Esophagus muscularis mucosa (tissue), 4 donors: ENCODE data around the gene ATP4A. TPM values are rescaled to one million over a fixed set of nuclear protein-coding genes. Genes with fewer than 3 reads are reported as not detected.
A peak's percentile ranks its signal among the peaks of the same experiment; 100 is the strongest.

ENCODE experiments used
- DNase-seq: peaks from one replicate; pipeline ENCODE4 v3.0.0-alpha.2; 2017; ENCODE audit errors: extremely low spot score
- H3K27ac ChIP-seq, 4 donors: fragments of 200-600 bp; sonication (generic); replicated peaks in 1 of 4; 1 replicate in 3 of 4; 2 replicates in 1 of 4; pipeline ENCODE4 v1.5.1; 2016 to 2019; ENCODE audit warnings: mild to moderate bottlenecking in 1 of 4
- H3K27me3 ChIP-seq, 4 donors: fragments of 200-600 bp; sonication (generic); one replicate each; pipeline versions ENCODE4 v1.5.1 to v1.6.0; 2016 to 2019
- H3K36me3 ChIP-seq, 4 donors: fragments of 200-600 bp; sonication (generic); one replicate each; pipeline ENCODE4 v1.5.1; 2016 to 2019
- H3K4me1 ChIP-seq, 4 donors: fragments of 200-600 bp; sonication (generic); one replicate each; pipeline ENCODE4 v1.5.1; 2016 to 2019
- H3K4me3 ChIP-seq, 4 donors: fragments of 200-600 bp; sonication (generic); 1 replicate in 2 of 4; 2 replicates in 2 of 4; pipeline ENCODE4 v1.5.1; 2016 to 2019; ENCODE audit warnings: mild to moderate bottlenecking in 4 of 4, moderate library complexity in 1 of 4
- H3K9me3 ChIP-seq, 4 donors: fragments of 200-600 bp; sonication (generic); 1 replicate in 3 of 4; 2 replicates in 1 of 4; pipeline ENCODE4 v1.5.1; 2016 to 2019
- CTCF ChIP-seq, 3 experiments: fragments of 200-600 bp in 2 of 3; fragments of 450-650 bp in 1 of 3; sonication (generic) in 2 of 3; IDR thresholded peaks; one replicate each; pipeline ENCODE4 v1.5.1; 2017 to 2019; ENCODE audit warnings: antibody characterized with exemption in 3 of 3, mild to moderate bottlenecking in 2 of 3, moderate library complexity in 1 of 3
- EP300 ChIP-seq: sonication (generic); formaldehyde crosslinking; IDR thresholded peaks from one replicate; pipeline ENCODE4 v1.6.1; 2017; ENCODE audit warnings: antibody characterized with exemption
- POLR2A ChIP-seq: fragments of 450-650 bp; IDR thresholded peaks from one replicate; pipeline ENCODE4 v1.6.1; 2017; ENCODE audit warnings: antibody characterized with exemption, moderate library complexity, mild to moderate bottlenecking, low read depth
- POLR2AphosphoS5 ChIP-seq, 2 donors: sonication (generic); formaldehyde crosslinking; IDR thresholded peaks; one replicate each; pipeline ENCODE4 v1.6.1; 2017; ENCODE audit warnings: antibody characterized with exemption in 2 of 2
- WGBS: methylation state at CpG from one replicate; pipeline ENCODE4 v1.1.5; 2018; 5-methylcytosine and 5-hydroxymethylcytosine counted together
- intact Hi-C: fragments of 100-400 bp; cut with DNase I; formaldehyde crosslinking; loops from one replicate; pipeline ENCODE4 v1.15.1; 2023
- total RNA-seq, 4 donors: library from RNA; depleted of rRNA; stranded (reverse); fragments of >200 nt; gene quantifications; one replicate each; pipeline versions ENCODE4 v1.1.0 to v1.2.1, GENCODE V29; 2016

Gene ATP4A
- total RNA-seq, 4 donors from 2014 or later: not detected

- peaks cover 4 to 60% (median 18%) of the 10 kb centered on the region in 4 donors for H3K27me3 ChIP-seq
- H3K9me3 ChIP-seq: no peaks in the 10 kb centered on the region
- no peaks in the 10 kb centered on the region for H3K36me3 ChIP-seq
- 85% methylated on average over 8 of the region's 16 CpGs for WGBS
- H3K4me1 ChIP-seq: peaks cover 7 to 15% (median 15%) of the 10 kb centered on the region in 4 donors
- TF ChIP-seq POLR2AphosphoS5 (IDR thresholded peaks at IDR 0.05): no peak
- TF ChIP-seq CTCF (IDR thresholded peaks at IDR 0.05): no peak
- peak overlapping the region in 1 of 4 donors; percentile 45 for H3K4me3 ChIP-seq
- intact Hi-C loops: no loop called here
- H3K27ac ChIP-seq: no peak overlapping the region
- DNase-seq: no peak
Measured at GRCh38 chr19:35556846-35557538, 6.5 kb downstream of the ATP4A start.

DNA sequence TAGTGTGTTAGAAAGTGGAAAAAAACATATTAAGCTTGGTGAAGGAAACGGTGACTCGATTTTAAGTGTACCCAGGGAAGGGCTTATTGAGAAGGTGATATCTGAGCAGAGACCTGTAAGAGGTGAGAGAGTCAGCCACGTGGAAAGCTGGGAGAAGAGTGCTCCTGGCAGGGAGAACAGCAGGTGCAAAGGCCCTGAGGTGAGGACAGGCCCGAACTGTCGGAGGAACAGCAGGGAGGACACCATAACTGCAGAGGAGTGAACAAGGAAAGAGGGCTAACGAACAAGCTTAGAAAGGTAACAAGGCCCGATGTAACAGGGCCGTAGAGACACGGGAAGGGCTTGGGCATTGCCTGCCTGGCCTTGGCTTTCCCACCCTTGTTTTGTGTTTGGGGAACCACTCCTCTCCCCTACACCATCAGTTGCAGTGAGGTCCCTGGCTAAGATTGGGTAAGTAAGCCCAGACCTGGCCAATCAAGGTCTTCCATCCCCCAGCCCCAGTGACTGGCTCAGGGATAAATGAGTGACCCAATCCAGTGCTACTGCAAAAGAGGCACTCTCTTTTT is 7.3 kb downstream of the ATP4A start:
- intact Hi-C loops: no loop called here
- TF ChIP-seq EP300 (no peak), CTCF (IDR thresholded peaks at IDR 0.05) (no peak), POLR2AphosphoS5 (IDR thresholded peaks at IDR 0.05) (no peak), POLR2A (no peak)
- H3K27me3 ChIP-seq: peaks cover 4 to 54% (median 18%) of the 10 kb centered on the region in 4 donors
- DNase-seq: no peak
- peaks cover 7 to 15% (median 15%) of the 10 kb centered on the region in 4 donors for H3K4me1 ChIP-seq
- H3K4me3 ChIP-seq: no peak overlapping the region
- H3K36me3 ChIP-seq: peaks cover 0 to under 1% (median 0%) of the 10 kb centered on the region in 4 donors
- no peak overlapping the region for H3K27ac ChIP-seq
- H3K9me3 ChIP-seq: no peaks in the 10 kb centered on the region
- WGBS: 89% methylated on average over 9 of the region's 9 CpGs

DNA sequence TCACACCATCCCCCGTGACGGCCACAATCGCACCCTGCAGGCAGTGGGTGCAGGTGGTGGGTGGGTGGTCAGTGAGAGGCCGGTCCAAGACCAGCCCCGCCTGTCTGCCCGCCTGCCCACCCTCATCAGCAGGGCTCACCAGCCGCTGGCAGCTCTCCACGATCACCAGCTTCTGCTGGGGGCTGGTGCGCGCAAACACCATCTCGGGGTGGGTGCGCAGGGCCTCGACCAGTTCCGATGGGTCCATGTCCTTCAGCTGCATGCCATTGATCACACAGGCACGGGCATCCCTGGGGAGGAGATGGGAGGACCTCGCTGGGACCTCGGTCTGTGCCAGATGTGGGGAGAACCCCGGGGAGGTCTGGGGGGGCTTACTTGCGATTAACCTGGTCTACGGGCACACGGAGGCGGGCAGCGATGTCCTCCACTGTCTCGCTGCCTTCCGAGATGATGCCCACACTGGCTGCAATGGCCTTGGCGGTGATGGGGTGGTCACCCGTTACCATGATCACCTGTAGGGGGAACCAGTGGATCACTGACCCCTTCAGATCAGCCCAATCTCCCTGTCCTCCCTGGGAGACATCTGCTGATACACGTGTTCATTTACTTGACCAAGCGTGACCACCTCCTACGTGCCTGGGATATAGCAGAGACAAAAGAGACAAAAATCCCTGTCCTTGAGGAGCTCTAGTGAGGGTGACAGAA is 8.0 kb downstream of the ATP4A start:
- intact Hi-C loops: no loop called here
- Histone ChIP-seq H3K36me3 (peaks cover 0 to 7% (median 0%) of the 10 kb centered on the region in 4 donors), H3K9me3 (no peaks in the 10 kb centered on the region), H3K4me3 (no peak overlapping the region), H3K27me3 (peaks cover 4 to 47% (median 18%) of the 10 kb centered on the region in 4 donors), H3K27ac (no peak overlapping the region), H3K4me1 (peaks cover 7 to 15% (median 15%) of the 10 kb centered on the region in 4 donors)
- WGBS: 53% methylated on average over 13 of the region's 30 CpGs
- no peak for TF ChIP-seq CTCF (IDR thresholded peaks at IDR 0.05)
- TF ChIP-seq POLR2A: no peak
- no peak for TF ChIP-seq POLR2AphosphoS5 (IDR thresholded peaks at IDR 0.05)
- DNase-seq: no peak

GRCh38 chr19:35554076-35554475 is 9.4 kb downstream of the ATP4A start:
- DNase-seq: no peak
- Histone ChIP-seq H3K36me3 (peaks cover 0 to 13% (median 0%) of the 10 kb centered on the region in 4 donors), H3K9me3 (no peaks in the 10 kb centered on the region), H3K4me1 (peaks cover 7 to 16% (median 15%) of the 10 kb centered on the region in 4 donors), H3K4me3 (no peak overlapping the region), H3K27ac (no peak overlapping the region), H3K27me3 (peaks cover 4 to 33% (median 16%) of the 10 kb centered on the region in 4 donors)
- TF ChIP-seq POLR2AphosphoS5 (IDR thresholded peaks at IDR 0.05) (no peak), EP300 (no peak), POLR2A (no peak), CTCF (IDR thresholded peaks at IDR 0.05) (no peak)
- 69% methylated on average over 5 of the region's 5 CpGs for WGBS
- intact Hi-C loops: no loop called here
